Stimulated activated CD4-positive, alpha-beta T cell treated with anti-CD3 and anti-CD28 coated beads, TNF-alpha, amount 100 ng/mL, for 4 hours (primary cell): ENCODE measurements around the gene NRIP1.

Experiments
- DNase-seq, 3 experiments: peaks; one replicate each; pipeline ENCODE4 v3.0.0-alpha.2; 2020; ENCODE audit warnings: low read depth in 3 of 3

The NRIP1 gene

DNA sequence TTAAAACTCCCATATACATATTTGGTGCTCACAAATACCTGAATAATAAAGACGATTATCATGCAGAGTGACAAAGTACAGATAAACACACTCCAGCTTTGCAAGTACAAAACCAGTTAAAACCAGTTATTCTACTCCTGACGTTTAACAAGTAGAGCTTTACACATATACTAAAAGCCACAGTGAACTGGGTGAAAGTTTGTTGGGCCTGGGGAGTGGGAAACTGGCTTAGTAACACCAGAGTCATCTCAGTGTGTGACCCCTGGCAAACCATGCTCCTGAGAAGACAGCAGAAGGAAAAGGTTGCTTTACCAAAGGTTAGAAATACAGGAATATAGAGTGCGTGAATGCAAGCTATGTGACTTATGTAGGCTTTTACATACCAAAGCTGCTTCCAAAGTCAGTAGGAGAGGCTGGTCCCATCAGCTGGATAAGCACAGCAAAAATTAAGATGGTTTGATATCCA is 148.1 kb downstream of the NRIP1 start:
- no peak for DNase-seq

DNA sequence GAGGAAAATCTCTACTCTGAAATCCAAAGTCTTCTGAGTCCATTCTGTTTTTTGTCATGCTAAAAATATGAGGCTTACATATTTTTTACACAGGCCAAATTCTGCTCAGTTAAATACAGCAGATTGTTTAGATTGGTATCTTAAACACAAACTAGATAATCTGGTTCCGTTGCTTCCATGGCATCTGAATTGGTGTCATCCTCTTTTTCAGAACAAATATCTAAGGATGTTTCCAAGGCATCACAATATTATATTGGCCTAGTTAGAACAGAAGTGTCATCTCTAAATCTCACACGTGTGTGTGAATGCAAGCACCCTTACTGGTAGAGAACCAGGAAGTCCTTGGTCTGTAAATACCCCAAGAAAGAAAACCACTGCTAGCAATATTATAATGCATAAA is 151.2 kb downstream of the NRIP1 start:
- no peak for DNase-seq

DNA sequence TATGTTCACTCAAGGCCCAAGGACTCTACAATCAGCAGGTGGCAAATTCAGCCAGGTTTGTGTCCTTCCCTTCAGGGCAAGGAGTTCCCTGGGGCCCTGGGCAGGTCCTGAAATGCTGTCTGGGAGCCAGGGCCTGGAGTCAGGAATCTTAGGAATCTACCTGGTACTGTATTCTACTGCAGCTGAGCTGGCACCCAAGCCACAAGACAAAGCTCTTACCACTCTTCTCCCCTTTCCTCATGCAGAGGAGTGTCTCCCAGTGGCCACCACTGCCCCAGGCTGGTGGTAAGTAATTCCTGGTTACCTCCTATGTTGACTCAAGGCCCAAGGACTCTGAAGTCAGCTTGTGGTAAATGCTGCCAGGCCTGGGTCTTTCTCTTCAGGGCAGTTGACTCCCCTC is 153.4 kb downstream of the NRIP1 start:
- DNase-seq = no peak
